Ishikawa (cell line): ENCODE measurements around the gene LPCAT1.

Experiments
- CREB1 ChIP-seq: IDR thresholded peaks from 2 replicates; pipeline ENCODE4 v1.6.1; 2012; ENCODE audit warnings: low read depth
- EGR1 ChIP-seq: IDR thresholded peaks from 2 replicates; pipeline ENCODE4 v1.6.1; 2012
- EP300 ChIP-seq: IDR thresholded peaks from 2 replicates; pipeline ENCODE4 v1.6.1; 2012; ENCODE audit warnings: borderline replicate concordance
- FOXM1 ChIP-seq: IDR thresholded peaks from 2 replicates; pipeline ENCODE4 v1.6.1; 2012; ENCODE audit warnings: low read depth, borderline replicate concordance
- TAF1 ChIP-seq: IDR thresholded peaks from 2 replicates; pipeline ENCODE4 v1.6.1; 2012; ENCODE audit warnings: low read depth, mild to moderate bottlenecking
- YY1 ChIP-seq: IDR thresholded peaks from 2 replicates; pipeline ENCODE4 v1.6.1; 2012; ENCODE audit warnings: low read depth
- ZBTB7A ChIP-seq: IDR thresholded peaks from 2 replicates; pipeline ENCODE4 v1.6.1; 2012; ENCODE audit warnings: low read depth
- TF ChIP-seq, protein P1 (sequence below): IDR thresholded peaks from 2 replicates; pipeline ENCODE4 v1.6.1; 2012
- TF ChIP-seq, protein P2 (sequence below): IDR thresholded peaks from 2 replicates; pipeline ENCODE4 v1.6.1; 2012; ENCODE audit warnings: low read depth, mild to moderate bottlenecking

DNA sequence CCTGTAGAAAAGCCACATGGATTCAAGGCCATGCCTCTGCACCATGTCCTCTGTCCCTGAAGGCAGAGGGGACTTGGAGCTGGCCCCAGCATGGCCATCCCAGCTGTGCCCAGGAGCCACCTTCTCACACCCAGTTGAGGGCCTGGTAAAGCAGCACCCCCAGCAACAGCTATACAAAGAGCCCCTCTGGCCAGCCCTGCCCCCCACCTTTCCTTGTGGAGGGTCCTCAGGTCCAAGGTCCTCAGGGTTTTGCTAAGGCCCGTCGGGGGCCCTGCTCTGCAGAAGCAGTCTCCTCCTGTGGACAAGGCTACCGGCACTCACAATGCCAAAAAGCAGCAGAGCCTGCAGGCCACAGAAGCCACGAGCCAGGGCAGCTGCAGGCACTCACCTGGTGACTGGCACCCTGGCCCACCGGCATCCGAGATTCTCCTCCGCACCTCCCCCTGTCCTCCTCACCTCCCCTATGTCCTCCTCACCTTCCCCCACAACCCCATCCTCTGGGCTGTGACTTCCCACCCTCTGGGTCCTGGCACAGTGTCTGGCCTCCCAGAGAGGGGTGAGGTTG lies 39.9 kb upstream of the LPCAT1 start:
- TF ChIP-seq CREB1 = no peak
- TF ChIP-seq EGR1 = no peak
- TF ChIP-seq, protein P1, sequence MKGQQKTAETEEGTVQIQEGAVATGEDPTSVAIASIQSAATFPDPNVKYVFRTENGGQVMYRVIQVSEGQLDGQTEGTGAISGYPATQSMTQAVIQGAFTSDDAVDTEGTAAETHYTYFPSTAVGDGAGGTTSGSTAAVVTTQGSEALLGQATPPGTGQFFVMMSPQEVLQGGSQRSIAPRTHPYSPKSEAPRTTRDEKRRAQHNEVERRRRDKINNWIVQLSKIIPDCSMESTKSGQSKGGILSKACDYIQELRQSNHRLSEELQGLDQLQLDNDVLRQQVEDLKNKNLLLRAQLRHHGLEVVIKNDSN = no peak
- TF ChIP-seq, protein P2, sequence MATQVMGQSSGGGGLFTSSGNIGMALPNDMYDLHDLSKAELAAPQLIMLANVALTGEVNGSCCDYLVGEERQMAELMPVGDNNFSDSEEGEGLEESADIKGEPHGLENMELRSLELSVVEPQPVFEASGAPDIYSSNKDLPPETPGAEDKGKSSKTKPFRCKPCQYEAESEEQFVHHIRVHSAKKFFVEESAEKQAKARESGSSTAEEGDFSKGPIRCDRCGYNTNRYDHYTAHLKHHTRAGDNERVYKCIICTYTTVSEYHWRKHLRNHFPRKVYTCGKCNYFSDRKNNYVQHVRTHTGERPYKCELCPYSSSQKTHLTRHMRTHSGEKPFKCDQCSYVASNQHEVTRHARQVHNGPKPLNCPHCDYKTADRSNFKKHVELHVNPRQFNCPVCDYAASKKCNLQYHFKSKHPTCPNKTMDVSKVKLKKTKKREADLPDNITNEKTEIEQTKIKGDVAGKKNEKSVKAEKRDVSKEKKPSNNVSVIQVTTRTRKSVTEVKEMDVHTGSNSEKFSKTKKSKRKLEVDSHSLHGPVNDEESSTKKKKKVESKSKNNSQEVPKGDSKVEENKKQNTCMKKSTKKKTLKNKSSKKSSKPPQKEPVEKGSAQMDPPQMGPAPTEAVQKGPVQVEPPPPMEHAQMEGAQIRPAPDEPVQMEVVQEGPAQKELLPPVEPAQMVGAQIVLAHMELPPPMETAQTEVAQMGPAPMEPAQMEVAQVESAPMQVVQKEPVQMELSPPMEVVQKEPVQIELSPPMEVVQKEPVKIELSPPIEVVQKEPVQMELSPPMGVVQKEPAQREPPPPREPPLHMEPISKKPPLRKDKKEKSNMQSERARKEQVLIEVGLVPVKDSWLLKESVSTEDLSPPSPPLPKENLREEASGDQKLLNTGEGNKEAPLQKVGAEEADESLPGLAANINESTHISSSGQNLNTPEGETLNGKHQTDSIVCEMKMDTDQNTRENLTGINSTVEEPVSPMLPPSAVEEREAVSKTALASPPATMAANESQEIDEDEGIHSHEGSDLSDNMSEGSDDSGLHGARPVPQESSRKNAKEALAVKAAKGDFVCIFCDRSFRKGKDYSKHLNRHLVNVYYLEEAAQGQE = no peak
- TF ChIP-seq EP300 = no peak
- no peak for TF ChIP-seq YY1
- TF ChIP-seq TAF1 = no peak
- TF ChIP-seq FOXM1 = no peak
- no peak for TF ChIP-seq ZBTB7A
